OCI-M2 (cell line): ENCODE measurements around the gene CNN2.

Experiments used
- DNase-seq: peaks from one replicate; lab custom pipeline; 2025; ENCODE audit not compliant: unreplicated experiment; lab: John Stamatoyannopoulos, UW

The CNN2 gene

DNA sequence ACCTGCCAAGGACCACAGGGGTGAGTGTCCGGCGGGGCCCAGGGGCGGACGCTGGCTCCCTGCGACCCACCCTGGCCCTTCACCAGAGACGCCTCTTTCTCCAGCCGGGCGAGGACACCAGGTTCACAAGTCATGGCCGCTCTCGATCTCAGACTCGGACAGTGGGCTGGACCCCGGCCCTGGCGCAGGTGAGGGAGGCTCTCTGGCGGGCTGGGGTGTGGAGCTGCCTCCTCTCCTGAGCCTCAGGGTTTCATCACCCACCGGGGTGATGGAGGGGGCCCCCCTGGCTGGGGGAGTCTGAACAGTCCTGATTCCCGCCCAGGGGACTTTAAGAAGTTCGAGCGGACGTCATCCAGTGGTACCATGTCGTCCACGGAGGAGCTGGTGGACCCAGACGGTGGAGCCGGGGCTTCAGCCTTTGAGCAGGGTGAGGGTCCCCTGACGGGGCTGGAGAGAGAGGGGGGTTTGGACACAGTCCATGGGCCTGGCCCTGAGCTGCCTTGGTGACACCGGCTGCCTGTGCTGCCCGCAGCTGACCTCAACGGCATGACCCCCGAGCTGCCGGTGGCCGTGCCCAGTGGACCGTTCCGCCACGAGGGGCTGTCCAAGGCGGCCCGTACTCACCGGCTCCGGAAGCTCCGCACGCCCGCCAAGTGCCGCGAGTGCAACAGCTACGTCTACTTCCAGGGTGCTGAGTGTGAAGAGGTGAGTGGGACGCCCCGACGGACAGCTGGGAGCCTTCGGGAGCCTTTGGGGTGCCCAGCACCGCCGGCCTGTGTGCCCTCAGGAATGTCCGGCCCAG is 54.2 kb downstream of the CNN2 start:
- no peak for DNase-seq

DNA sequence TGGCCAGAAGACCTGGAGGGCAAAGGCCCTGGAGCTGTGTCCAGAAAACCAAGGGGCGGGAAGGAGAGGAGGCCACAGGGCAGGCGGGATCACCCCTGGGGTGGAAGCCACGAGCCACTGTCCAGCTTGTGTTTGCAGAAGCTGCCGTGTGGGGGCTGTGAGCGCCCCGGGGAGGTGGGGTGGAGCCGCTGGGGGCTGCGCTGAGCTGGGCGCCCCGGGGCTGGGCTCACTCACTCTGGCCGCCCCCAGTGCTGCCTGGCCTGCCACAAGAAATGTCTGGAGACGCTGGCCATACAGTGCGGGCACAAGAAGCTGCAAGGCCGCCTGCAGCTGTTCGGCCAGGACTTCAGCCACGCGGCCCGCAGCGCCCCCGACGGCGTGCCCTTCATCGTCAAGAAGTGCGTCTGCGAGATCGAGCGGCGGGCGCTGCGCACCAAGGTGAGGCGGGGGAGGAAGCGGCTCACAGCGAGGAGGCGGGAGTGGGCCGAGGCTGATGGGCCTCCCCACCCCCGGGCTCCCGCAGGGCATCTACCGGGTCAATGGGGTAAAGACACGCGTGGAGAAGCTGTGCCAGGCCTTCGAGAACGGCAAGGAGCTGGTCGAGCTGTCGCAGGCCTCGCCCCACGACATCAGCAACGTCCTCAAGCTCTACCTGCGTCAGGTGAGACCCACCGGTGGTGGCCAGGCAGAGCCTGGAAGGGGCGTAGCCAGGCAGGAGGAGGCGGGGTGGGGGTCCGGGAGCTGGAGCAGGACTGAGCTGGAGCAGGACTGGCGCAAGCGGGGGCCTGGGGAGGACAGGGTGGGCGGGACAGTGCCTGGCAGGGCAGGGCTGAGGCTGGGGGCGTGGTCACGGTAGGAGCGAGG is 55.1 kb downstream of the CNN2 start:
- no peak for DNase-seq

DNA sequence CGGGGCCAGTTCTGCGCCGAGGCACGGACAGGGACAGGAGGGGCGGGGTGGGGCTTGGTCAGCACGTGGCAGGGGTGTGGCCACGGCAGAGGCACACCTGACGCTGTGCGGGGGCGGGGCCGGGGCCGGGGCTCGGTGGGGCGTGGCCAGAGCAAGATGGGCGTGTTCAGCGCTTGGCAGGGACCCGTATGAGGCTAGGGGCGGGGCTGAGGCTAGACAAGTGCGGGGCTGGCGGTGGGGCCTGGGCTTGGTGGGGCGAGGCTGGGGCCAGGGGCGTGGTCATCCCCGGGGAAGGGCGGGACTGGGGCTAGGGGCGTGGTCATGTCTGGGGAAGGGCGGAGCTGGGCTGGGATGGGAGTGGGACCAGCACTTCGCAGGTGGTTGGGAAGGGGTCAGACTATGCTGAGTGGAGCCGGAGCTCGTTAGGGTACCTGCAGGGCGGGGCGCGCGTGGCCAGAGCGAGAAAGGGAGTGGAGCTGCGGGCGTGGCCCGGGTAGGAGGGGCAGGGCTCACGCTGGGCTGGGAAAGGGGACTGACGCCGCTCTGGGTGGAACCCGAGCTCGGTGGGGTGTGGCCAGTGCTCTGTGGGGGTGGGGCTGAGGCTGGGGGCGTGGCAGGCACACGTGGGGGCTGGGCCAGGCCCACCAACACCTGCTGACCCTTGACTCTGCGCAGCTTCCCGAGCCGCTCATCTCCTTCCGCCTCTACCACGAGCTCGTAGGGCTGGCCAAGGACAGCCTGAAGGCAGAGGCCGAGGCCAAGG is 55.9 kb downstream of the CNN2 start:
- no peak for DNase-seq

GRCh38 chr19:1082928-1083816 is 56.8 kb downstream of the CNN2 start:
- no peak for DNase-seq

DNA sequence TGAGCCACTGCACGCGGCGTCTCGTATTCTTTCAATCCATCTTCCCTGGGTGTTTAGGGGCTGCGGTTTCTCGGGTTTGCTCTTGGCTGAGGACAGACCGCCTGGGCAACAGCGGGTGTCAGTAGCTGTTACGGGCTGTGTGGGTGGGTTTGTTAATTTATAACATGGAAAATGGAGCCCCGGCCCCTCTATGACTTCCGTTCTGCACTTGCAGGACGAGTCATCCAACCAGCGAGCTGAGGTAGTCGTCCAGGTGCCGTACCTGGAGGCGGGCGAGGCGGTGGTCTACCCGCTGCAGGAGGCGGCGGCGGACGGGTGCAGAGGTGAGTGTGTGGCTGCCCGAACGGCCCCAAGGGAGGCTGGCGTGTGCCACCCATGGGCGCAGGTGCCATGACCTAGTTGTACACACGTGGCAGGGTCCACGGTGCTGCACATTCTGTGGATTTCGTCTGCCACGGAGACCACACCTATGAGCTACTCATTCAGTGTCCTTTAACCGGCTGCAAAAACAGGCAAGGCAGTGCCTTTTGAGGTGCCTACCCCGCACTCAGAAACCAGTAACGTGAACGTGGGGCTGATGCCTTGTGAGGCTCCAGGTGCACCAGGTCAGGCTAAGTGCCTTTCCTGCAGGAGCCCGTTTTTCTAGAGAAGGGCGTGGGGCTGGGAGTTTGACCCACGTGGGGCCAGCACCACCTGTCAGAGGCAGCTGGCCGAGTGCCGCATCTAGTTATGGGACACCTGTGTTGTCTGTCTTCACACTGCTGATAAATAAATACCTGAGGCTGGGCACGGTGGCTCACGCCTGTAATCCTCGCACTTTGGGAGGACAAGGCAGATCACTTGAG is 57.8 kb downstream of the CNN2 start:
- no peak for DNase-seq

GRCh38 chr19:1085053-1085658 is 58.7 kb downstream of the CNN2 start:
- DNase-seq = no peak

GRCh38 chr19:1085676-1086442 is 59.5 kb downstream of the CNN2 start:
- DNase-seq = no peak

DNA sequence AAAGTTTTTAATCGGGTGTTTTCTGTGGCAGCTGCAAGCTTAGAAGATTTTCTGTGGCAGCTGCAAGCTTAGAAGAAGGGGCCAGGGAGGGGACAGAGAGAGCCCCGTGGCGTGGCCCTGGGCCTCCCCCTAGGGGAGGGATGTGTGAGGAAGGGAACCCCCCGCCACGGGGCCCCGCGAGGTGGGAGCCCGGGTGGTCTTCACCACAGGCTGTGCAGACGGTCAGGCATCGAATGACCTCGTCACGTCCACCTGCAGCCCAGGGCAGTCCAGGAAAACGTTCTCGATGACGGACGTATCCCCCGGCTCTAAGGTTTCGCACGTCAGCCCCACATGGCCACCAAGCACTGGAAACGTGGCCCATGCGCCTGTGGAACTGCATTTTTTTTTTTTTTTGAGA is 60.2 kb downstream of the CNN2 start:
- no peak for DNase-seq

GRCh38 chr19:1087813-1088415 is 61.5 kb downstream of the CNN2 start:
- no peak for DNase-seq

GRCh38 chr19:1088416-1089010 is 62.1 kb downstream of the CNN2 start:
- DNase-seq = no peak
